SH-SY5Y (cell line): Measurements from ENCODE around the gene GMPR.

ENCODE experiments used
- GATA2 ChIP-seq: IDR thresholded peaks from 2 replicates; pipeline ENCODE4 v1.6.1; 2011; ENCODE audit warnings: mild to moderate bottlenecking, low read depth, low read length
- GATA3 ChIP-seq: IDR thresholded peaks from 2 replicates; pipeline ENCODE4 v1.6.1; 2011; ENCODE audit warnings: low read depth, mild to moderate bottlenecking, low read length, moderate library complexity

GRCh38 chr6:16288163-16288562 lies 49.8 kb downstream of the GMPR start:
- TF ChIP-seq GATA3 (no peak), GATA2 (no peak)
